SJCRH30 (cell line): Measurements from ENCODE around the gene VPREB1. TPM values are rescaled to one million over a fixed set of nuclear protein-coding genes. Genes with fewer than 3 reads are reported as not detected.
A peak's percentile ranks its signal among the peaks of the same experiment; 100 is the strongest.
"Not testable (repeated sequence)": the region's sequence is repeated elsewhere in the genome, so short reads cannot be mapped to it uniquely, and the experiment has no call there.

Experiments
- DNase-seq, 2 experiments: peaks; one replicate each; pipeline ENCODE4 v3.0.0-alpha.2; 2015 to 2020
- H3K27ac ChIP-seq: fragments of 250-450 bp; sonication (Bioruptor Pico); 2 replicates; pipeline ENCODE4 v1.5.1; 2020; ENCODE audit warnings: mild to moderate bottlenecking, moderate library complexity
- H3K27me3 ChIP-seq: fragments of 250-450 bp; sonication (Bioruptor Pico); 2 replicates; pipeline ENCODE4 v1.5.1; 2020; ENCODE audit warnings: mild to moderate bottlenecking, moderate library complexity
- H3K36me3 ChIP-seq: fragments of 250-450 bp; sonication (Bioruptor Pico); 2 replicates; pipeline ENCODE4 v1.5.1; 2020; ENCODE audit warnings: mild to moderate bottlenecking, moderate library complexity
- H3K4me1 ChIP-seq: fragments of 250-450 bp; sonication (Bioruptor Pico); 2 replicates; pipeline ENCODE4 v1.5.1; 2020; ENCODE audit warnings: mild to moderate bottlenecking, moderate library complexity
- H3K4me3 ChIP-seq: fragments of 250-450 bp; sonication (Bioruptor Pico); 2 replicates; pipeline ENCODE4 v1.5.1; 2020; ENCODE audit warnings: mild to moderate bottlenecking, moderate library complexity
- H3K9me3 ChIP-seq: fragments of 250-450 bp; sonication (Bioruptor Pico); replicated peaks from 2 replicates; pipeline ENCODE4 v1.5.1; 2020; ENCODE audit warnings: mild to moderate bottlenecking, moderate library complexity
- total RNA-seq: library from RNA; depleted of rRNA; stranded (reverse); fragments of >200 nt; shearing (Covaris generic); gene quantifications from 2 replicates; pipeline ENCODE4 v1.2.3, GENCODE V29; 2014

VPREB1 gene
- total RNA-seq, 1 experiment from 2014 or later = not detected

GRCh38 chr22:22207845-22208564 lies 36.6 kb upstream of the VPREB1 start:
- Histone ChIP-seq H3K9me3 (no peaks in the 10 kb centered on the region), H3K4me1 (peaks cover 4% of the 10 kb centered on the region; the same call in 1 of the 2 replicates), H3K27me3 (peaks cover 5% of the 10 kb centered on the region; the same call in 1 of the 2 replicates), H3K4me3 (no peak overlapping the region), H3K27ac (no peak overlapping the region), H3K36me3 (no peaks in the 10 kb centered on the region)
- peak; percentile 71 to 87 for DNase-seq

GRCh38 chr22:22208652-22209051 lies 35.9 kb upstream of the VPREB1 start:
- H3K36me3 ChIP-seq = no peaks in the 10 kb centered on the region
- H3K27me3 ChIP-seq = peaks cover 5% of the 10 kb centered on the region; the same call in 1 of the 2 replicates
- H3K4me1 ChIP-seq = peaks cover 4% of the 10 kb centered on the region; the same call in 1 of the 2 replicates
- no peak overlapping the region for H3K27ac ChIP-seq
- H3K9me3 ChIP-seq = no peaks in the 10 kb centered on the region
- no peak for DNase-seq
- no peak overlapping the region for H3K4me3 ChIP-seq

- not testable (repeated sequence) for H3K9me3 ChIP-seq, H3K27ac ChIP-seq, H3K4me3 ChIP-seq, H3K36me3 ChIP-seq, DNase-seq, H3K27me3 ChIP-seq, H3K4me1 ChIP-seq
Observed at GRCh38 chr22:22209080-22209640, 35.4 kb upstream of the VPREB1 start.

- Histone ChIP-seq H3K27ac (no peak overlapping the region), H3K36me3 (no peaks in the 10 kb centered on the region), H3K4me1 (peaks cover 4% of the 10 kb centered on the region; the same call in 1 of the 2 replicates), H3K9me3 (no peaks in the 10 kb centered on the region), H3K27me3 (peaks cover 5% of the 10 kb centered on the region; the same call in 1 of the 2 replicates), H3K4me3 (no peak overlapping the region)
- DNase-seq = no peak
Observed at GRCh38 chr22:22210375-22210774, 34.2 kb upstream of the VPREB1 start.

GRCh38 chr22:22210889-22211833 lies 33.4 kb upstream of the VPREB1 start:
- no peak for DNase-seq

GRCh38 chr22:22213231-22213630 lies 31.4 kb upstream of the VPREB1 start:
- peaks cover 4% of the 10 kb centered on the region; the same call in 1 of the 2 replicates for H3K4me1 ChIP-seq
- H3K36me3 ChIP-seq = no peaks in the 10 kb centered on the region
- H3K4me3 ChIP-seq = no peak overlapping the region
- H3K27ac ChIP-seq = no peak overlapping the region
- peaks cover 7% of the 10 kb centered on the region; the same call in 1 of the 2 replicates for H3K27me3 ChIP-seq
- DNase-seq = peak in 1 of 2 experiments; percentile 45
- H3K9me3 ChIP-seq = no peaks in the 10 kb centered on the region

More at GRCh38 chr22:22210889-22211833, 33.4 kb upstream of the VPREB1 start:
- Histone ChIP-seq H3K27ac (no peak overlapping the region), H3K4me3 (no peak overlapping the region), H3K36me3 (no peaks in the 10 kb centered on the region), H3K4me1 (peaks cover 4% of the 10 kb centered on the region; the same call in 1 of the 2 replicates), H3K27me3 (peaks cover 5% of the 10 kb centered on the region; the same call in 1 of the 2 replicates), H3K9me3 (no peaks in the 10 kb centered on the region)

- Histone ChIP-seq H3K36me3 (no peaks in the 10 kb centered on the region), H3K4me1 (peaks cover 4% of the 10 kb centered on the region; the same call in 1 of the 2 replicates), H3K4me3 (no peak overlapping the region), H3K27me3 (peaks cover 3% of the 10 kb centered on the region; the same call in 1 of the 2 replicates), H3K9me3 (no peaks in the 10 kb centered on the region), H3K27ac (no peak overlapping the region)
- peak in 1 of 2 experiments; percentile 31 for DNase-seq
Observed at GRCh38 chr22:22214819-22215329, 29.7 kb upstream of the VPREB1 start.

GRCh38 chr22:22215659-22216449 lies 28.7 kb upstream of the VPREB1 start:
- no peaks in the 10 kb centered on the region; the same call in 1 of the 2 replicates for H3K4me1 ChIP-seq
- H3K27ac ChIP-seq = no peak overlapping the region
- H3K4me3 ChIP-seq = no peak overlapping the region
- DNase-seq = no peak
- no peaks in the 10 kb centered on the region for H3K9me3 ChIP-seq
- H3K36me3 ChIP-seq = no peaks in the 10 kb centered on the region
- 0 out of 2 replicates have a peak, but pooled peaks cover 2% of the 10 kb centered on the region for H3K27me3 ChIP-seq

- Histone ChIP-seq H3K9me3 (no peaks in the 10 kb centered on the region), H3K4me1 (no peaks in the 10 kb centered on the region; the same call in 1 of the 2 replicates), H3K27me3 (0 out of 2 replicates have a peak, but pooled peaks cover 2% of the 10 kb centered on the region), H3K36me3 (no peaks in the 10 kb centered on the region), H3K27ac (no peak overlapping the region), H3K4me3 (no peak overlapping the region)
- no peak for DNase-seq
Observed at GRCh38 chr22:22216450-22216959, 28.1 kb upstream of the VPREB1 start.

- H3K9me3 ChIP-seq = no peaks in the 10 kb centered on the region
- 0 out of 2 replicates have a peak, but pooled peaks cover 2% of the 10 kb centered on the region for H3K27me3 ChIP-seq
- no peaks in the 10 kb centered on the region; the same call in 1 of the 2 replicates for H3K4me1 ChIP-seq
- DNase-seq = no peak
- H3K4me3 ChIP-seq = no peak overlapping the region
- no peaks in the 10 kb centered on the region for H3K36me3 ChIP-seq
- no peak overlapping the region for H3K27ac ChIP-seq
Observed at GRCh38 chr22:22218302-22218701, 26.3 kb upstream of the VPREB1 start.

GRCh38 chr22:22219140-22219996 lies 25.2 kb upstream of the VPREB1 start:
- Histone ChIP-seq H3K36me3 (no peaks in the 10 kb centered on the region), H3K9me3 (no peaks in the 10 kb centered on the region), H3K4me1 (no peaks in the 10 kb centered on the region), H3K4me3 (no peak overlapping the region), H3K27me3 (0 out of 2 replicates have a peak, but pooled peaks cover 2% of the 10 kb centered on the region), H3K27ac (no peak overlapping the region)
- no peak for DNase-seq

GRCh38 chr22:22221043-22221442 lies 23.5 kb upstream of the VPREB1 start:
- not testable (repeated sequence) for H3K27me3 ChIP-seq, H3K4me1 ChIP-seq, DNase-seq, H3K9me3 ChIP-seq, H3K36me3 ChIP-seq, H3K4me3 ChIP-seq, H3K27ac ChIP-seq
